HG03095 (cell line): ENCODE measurements around the gene GPR6.

Experiments
- ATAC-seq: cut with Tn5 transposase; IDR thresholded peaks from one replicate; pipeline ENCODE4 v1.9.1; 2021; ENCODE audit warnings: moderate library complexity; ENCODE audit not compliant: unreplicated experiment

Gene GPR6

DNA sequence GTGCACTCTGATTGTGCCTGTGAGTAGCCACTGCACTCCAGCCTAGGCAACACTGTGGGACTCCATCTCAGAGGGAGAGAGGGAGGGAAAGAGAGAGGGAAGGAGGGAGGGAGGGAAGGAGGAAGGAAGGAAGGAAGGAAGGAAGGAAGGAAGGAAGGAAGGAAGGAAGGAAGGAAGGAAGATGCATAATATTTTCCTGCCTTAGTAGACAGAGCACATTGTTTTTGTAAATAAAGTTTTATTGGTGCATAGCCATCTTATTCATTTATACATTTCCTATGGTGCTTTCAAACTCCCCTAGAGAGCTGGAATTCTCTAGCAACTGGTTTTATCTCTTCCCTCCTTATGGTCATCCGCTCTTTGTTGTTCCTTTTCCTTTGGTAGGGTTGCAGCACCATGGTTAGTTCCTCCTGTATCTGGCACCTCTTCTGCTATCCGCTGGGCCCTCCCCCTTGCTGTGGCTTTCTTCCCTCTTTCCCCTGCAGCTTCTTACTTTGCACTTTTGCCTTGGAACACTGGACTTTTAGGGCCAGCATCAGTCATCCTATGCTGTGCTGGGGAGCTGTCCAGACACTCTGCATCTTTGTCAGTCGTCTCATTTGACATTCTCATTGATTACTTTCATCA is 20.2 kb downstream of the GPR6 start:
- ATAC-seq = no peak

GRCh38 chr6:109999740-110000139 is 21.6 kb downstream of the GPR6 start:
- ATAC-seq = no peak

- ATAC-seq = no peak
These were observed 24.6 kb downstream of the GPR6 start for GRCh38 chr6:110002676-110003075.

GRCh38 chr6:110013386-110013785 is 35.3 kb downstream of the GPR6 start:
- no peak for ATAC-seq

- ATAC-seq = no peak
These were observed 37.1 kb downstream of the GPR6 start for GRCh38 chr6:110015206-110015605.

- no peak for ATAC-seq
These were observed 39.2 kb downstream of the GPR6 start for GRCh38 chr6:110017306-110017705.

GRCh38 chr6:110017946-110018345 is 39.8 kb downstream of the GPR6 start:
- no peak for ATAC-seq

- ATAC-seq = no peak
These were observed 40.4 kb downstream of the GPR6 start for GRCh38 chr6:110018486-110018885.

DNA sequence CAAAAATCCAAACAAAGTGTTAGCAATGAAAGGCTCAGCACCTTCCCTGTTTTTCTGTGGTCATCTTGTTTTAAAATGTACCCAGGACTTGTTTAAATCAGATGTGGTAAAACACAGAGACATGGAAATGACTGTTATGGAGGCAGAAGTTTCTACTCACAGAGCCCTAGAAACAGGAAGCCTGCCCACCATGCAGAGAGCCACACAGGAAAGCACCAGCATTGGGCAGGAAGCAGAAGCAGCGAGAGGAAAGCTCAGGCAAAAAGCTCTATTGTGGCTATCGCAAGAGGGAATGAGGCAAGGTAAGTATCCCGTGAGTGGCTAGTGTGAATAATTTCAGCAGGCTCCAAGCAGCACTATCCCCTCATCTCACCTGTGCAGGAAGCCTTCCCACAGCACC is 42.8 kb downstream of the GPR6 start:
- no peak for ATAC-seq

- ATAC-seq = no peak
These were observed 51.0 kb downstream of the GPR6 start for GRCh38 chr6:110029144-110029543.
